Kidney epithelial cell (primary cell): Measurements from ENCODE around the gene SGPP2. TPM values are rescaled to one million over a fixed set of nuclear protein-coding genes. Genes with fewer than 3 reads are reported as not detected.

Experiments
- DNase-seq: peaks from one replicate; pipeline ENCODE4 v3.0.0-alpha.2; 2010; ENCODE audit warnings: low read depth
- H3K27me3 ChIP-seq: 2 replicates; pipeline ENCODE4 v1.6.0; 2011; ENCODE audit warnings: low read length; ENCODE audit not compliant: control insufficient read depth, insufficient read depth
- H3K36me3 ChIP-seq: 2 replicates; pipeline ENCODE4 v1.5.1; 2011; ENCODE audit warnings: low read length; ENCODE audit not compliant: control insufficient read depth, insufficient read depth
- H3K4me3 ChIP-seq: 2 replicates; pipeline ENCODE4 v1.5.1; 2011; ENCODE audit warnings: low read depth, mild to moderate bottlenecking, control low read depth, low read length
- total RNA-seq: library from RNA; depleted of rRNA; stranded (reverse); fragments of >200 nt; gene quantifications from 2 replicates; pipeline ENCODE4 v1.2.3, GENCODE V29; 2015
- TF ChIP-seq, protein P1 (sequence below): IDR thresholded peaks from 2 replicates; pipeline ENCODE4 v1.5.1; 2011; ENCODE audit warnings: mild to moderate bottlenecking, moderate library complexity, low read length, control low read depth, inconsistent platforms; ENCODE audit not compliant: insufficient read depth, poor library complexity, severe bottlenecking

The SGPP2 gene
- total RNA-seq, 1 donor from 2014 or later: 29.1 TPM

DNA sequence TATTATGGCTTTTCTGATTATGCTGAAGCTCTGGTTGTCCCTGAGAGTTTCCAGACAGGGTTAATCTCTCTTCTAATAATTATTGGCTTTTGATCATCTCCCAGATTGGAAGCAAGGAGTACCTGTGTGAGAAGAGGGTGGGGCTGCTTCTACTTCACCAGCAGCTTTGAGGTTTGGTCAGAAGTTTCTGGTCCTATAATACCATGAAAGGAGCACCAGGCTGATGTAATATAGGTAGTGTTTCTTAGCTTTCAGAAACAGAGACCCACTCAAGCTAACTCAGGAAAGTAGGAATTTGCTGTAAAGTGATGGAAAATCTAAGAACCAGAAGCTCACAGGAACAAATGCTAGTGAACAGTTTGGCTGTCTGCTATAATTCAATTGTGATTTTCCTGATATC is 57.6 kb downstream of the SGPP2 start:
- Histone ChIP-seq H3K27me3 (no peaks in the 10 kb centered on the region), H3K36me3 (no peaks in the 10 kb centered on the region), H3K4me3 (no peak overlapping the region)
- TF ChIP-seq, protein P1, sequence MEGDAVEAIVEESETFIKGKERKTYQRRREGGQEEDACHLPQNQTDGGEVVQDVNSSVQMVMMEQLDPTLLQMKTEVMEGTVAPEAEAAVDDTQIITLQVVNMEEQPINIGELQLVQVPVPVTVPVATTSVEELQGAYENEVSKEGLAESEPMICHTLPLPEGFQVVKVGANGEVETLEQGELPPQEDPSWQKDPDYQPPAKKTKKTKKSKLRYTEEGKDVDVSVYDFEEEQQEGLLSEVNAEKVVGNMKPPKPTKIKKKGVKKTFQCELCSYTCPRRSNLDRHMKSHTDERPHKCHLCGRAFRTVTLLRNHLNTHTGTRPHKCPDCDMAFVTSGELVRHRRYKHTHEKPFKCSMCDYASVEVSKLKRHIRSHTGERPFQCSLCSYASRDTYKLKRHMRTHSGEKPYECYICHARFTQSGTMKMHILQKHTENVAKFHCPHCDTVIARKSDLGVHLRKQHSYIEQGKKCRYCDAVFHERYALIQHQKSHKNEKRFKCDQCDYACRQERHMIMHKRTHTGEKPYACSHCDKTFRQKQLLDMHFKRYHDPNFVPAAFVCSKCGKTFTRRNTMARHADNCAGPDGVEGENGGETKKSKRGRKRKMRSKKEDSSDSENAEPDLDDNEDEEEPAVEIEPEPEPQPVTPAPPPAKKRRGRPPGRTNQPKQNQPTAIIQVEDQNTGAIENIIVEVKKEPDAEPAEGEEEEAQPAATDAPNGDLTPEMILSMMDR: no peak
- no peak for DNase-seq

DNA sequence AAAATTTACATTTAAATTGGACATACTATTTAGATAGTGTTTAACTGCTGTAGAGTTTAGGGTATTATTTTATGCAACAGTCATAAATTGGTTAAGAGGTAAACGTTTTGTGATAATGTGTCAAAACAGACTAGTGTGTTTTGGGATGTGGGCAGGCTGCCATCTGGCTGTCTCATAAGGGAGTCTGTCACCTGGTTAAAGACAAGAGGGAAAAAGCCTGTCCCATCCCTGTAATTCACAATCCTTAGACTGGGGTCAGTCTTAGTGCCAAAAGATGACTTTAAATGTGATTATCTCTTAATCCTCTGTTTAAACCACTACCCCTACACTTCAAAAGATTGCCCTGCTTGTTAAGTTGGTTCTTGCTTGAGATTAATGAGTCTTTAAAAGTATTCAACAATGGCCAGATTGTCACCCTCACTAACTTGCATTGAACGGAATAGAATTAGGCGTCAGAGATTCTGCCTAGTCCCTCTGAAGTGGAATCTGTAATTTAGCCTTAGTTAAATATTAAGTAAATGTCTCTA is 59.2 kb downstream of the SGPP2 start:
- no peak for DNase-seq
- TF ChIP-seq, protein P1: peak; percentile 17
- no peak overlapping the region for H3K4me3 ChIP-seq
- H3K36me3 ChIP-seq: no peaks in the 10 kb centered on the region
- H3K27me3 ChIP-seq: no peaks in the 10 kb centered on the region

DNA sequence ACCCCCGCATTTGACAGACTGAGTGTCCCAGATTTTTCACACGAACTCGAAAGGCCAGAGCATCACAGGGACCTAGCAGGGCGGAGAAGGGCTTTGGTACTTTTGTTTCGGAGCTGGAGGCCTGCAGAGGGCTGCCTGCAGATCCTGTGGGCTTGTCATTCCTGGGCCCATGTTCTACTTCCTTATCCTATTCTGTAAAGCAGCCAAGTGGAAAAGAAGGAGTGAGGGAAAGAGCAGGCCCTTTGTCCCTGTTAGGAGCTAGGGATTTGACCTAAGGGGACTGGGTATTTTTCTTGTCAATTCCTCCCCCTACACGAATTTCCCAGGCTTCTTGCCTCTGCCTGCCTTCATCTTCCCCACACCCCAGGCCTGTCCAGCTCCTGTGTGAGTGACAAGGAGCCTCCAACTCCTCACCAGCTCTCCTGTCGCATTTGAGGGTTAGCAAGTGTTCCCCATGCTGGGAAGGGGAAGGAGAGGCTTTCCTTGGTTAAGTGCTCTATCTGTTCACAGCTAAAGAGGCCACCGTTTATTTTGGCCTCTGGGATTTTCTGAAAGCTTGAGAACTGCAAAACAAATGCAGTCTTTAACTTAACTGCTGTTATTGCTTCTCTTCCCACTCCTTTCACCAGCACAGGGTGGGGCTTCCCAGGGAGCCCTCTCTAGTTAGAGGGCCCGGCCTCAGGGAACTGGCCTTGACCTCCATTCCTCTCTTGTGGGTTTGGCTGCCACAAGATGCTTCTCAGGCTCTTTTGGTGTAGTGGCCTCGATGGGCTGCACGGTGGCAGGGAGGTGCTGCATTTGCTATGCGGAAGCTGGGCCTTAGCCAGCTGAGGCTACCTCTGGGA is 61.2 kb downstream of the SGPP2 start:
- H3K4me3 ChIP-seq: no peak overlapping the region
- no peak for DNase-seq
- H3K27me3 ChIP-seq: no peaks in the 10 kb centered on the region
- no peaks in the 10 kb centered on the region for H3K36me3 ChIP-seq
- TF ChIP-seq, protein P1: no peak

DNA sequence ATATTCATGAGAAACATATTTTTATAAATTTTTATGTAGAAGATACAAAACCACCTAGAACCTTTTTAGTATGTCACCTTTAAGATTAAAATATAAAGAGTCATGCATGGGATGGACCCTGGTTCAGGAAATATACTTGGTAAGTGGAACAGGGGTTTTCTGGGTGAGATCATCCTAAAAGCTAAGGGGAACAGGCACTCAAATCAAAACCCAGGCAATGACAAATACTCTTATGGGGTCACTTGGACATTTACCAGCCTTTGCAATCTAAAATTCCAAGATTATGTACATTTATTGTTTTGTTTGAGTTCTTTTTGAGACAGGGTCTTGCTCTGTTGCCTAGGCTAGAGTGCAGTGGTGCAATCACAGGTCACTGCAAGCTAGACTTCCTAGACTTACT is 65.8 kb downstream of the SGPP2 start:
- Histone ChIP-seq H3K4me3 (no peak overlapping the region), H3K27me3 (no peaks in the 10 kb centered on the region), H3K36me3 (no peaks in the 10 kb centered on the region)
- TF ChIP-seq, protein P1: no peak
- DNase-seq: no peak

DNA sequence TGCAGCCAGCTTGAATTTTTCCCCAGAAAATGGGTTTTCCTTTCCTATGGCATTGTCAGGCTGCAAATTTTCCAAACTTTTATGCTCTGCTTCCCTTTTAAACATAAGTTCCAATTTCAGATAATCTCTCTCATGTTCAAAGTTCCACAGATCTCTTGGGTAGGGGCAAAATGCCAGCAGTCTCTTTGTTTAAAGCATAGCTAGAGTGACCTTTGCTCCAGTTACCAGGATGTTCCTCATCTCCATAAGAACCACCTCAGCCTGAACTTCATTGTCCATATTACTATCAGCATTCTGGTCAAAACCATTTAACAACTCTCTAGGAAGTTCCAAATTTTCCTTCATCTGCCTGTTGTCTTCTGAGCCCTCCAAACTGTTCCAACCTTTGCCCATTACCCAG is 68.3 kb downstream of the SGPP2 start:
- H3K27me3 ChIP-seq: no peaks in the 10 kb centered on the region
- no peaks in the 10 kb centered on the region for H3K36me3 ChIP-seq
- TF ChIP-seq, protein P1: no peak
- no peak overlapping the region for H3K4me3 ChIP-seq
- DNase-seq: no peak
